Measurements from ENCODE around the gene ARPC3. TPM values are rescaled to one million over a fixed set of nuclear protein-coding genes. Genes with fewer than 3 reads are reported as not detected.

ARPC3 gene
- total RNA-seq, 4 donors from 2014 or later: 147 to 333 (median 310) TPM

DNA sequence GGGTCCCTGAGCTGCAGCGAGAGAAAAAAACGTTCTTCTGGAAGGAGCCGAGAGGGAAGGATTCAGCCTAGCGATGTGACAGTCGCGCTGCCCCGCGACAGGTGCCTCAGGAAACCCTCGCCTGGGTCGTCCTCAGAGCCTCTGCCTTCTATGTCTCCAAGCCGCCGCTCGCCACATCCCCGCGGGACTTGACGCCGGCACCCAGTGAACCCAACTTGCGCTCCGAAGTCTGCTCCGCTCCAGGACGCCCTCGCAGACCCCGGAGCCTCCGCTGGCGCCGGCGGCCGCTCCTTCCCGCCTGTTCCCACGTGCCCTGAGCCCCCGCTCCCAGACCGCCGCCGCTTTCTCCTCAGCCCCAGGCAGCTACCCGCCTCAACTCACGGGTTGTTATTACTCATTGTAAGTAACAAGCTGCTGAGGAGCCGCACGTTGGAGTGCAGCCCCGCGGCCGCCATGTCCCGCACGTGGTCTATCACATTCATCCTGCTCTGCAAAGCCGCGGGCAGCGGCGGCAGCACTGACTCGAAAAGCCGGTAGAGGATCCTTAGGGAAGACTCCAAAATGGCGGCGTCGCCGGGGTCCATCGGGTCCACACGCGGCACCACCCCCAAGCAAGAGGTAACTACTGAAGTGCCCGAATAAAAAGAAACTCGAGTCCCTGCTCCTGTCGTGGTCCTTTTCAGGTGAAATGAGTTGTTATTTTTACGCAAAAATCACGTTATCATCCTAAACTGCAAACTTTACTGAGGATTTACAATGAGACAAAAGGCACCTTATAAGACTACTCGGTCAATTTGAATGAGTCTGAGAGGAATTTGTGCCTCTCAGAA, 46.8 kb downstream of the ARPC3 start, which contains the start of gene ANAPC7:
TSS of gene ANAPC7 (minus strand) at position 563 of the 830 bp plus-strand sequence. CDS start at position 482, 81 bp downstream.
- Histone ChIP-seq H3K27me3 (no peaks in the 10 kb centered on the region), H3K27ac (peak within 1 kb of the TSS; percentile 91 to 96 (median 92)), H3K4me1 (peaks cover 0 to 42% (median 9%) of the 10 kb centered on the region in 3 donors), H3K36me3 (peaks cover 0 to 22% of the 10 kb centered on the region in 2 donors), H3K9me3 (no peaks in the 10 kb centered on the region), H3K4me3 (peak within 1 kb of the TSS; percentile 66 to 96)
- WGBS, 2 donors (ENCODE audit: low coverage in 1 of 2): 0% methylated on average over 14 to 16 of the region's 62 CpGs
- peak; percentile 81 for TF ChIP-seq POLR2AphosphoS5 (IDR thresholded peaks at IDR 0.05)
- TF ChIP-seq EP300 (IDR thresholded peaks at IDR 0.05): no peak
- peak; percentile 32 to 41 for TF ChIP-seq POLR2A (IDR thresholded peaks at IDR 0.05)
- ATAC-seq: peak; percentile 97

Small RNA genes within 50 kb of the gene (small RNA-seq; reads per million reads assigned to genes)
- 0 reads per million in 4 donors for gene RF00278

Other genes with a start within 250 kb of the ARPC3 start
- 100 to 1,000 TPM; 118 to 233 (median 163) TPM for gene ATP2A2, start 169.1 kb downstream of the ARPC3 start, total RNA-seq
- gene ANAPC7, start 46.6 kb downstream of the ARPC3 start, total RNA-seq: 10 to 100 TPM; 40.4 to 50.1 (median 46.2) TPM
- gene GPN3, start 17.9 kb upstream of the ARPC3 start, total RNA-seq: 10 to 100 TPM; 11.8 to 42.2 (median 21.5) TPM
- 1 to 10 TPM; 5.1 to 9.8 (median 6.1) TPM for gene FAM216A, start 18.5 kb upstream of the ARPC3 start, total RNA-seq
- gene VPS29, start 51.8 kb upstream of the ARPC3 start, total RNA-seq: 100 to 1,000 TPM; 101 to 184 (median 159) TPM
- gene RAD9B, start 52.0 kb upstream of the ARPC3 start, total RNA-seq: 1 to 10 TPM; 1.1 to 5.1 (median 1.9) TPM
- 10 to 100 TPM; 37.5 to 48.6 (median 41.9) TPM for gene PPTC7, start 133.0 kb upstream of the ARPC3 start, total RNA-seq
- 10 to 100 TPM; 19.4 to 32.5 (median 30.5) TPM for gene TCTN1, start 163.8 kb upstream of the ARPC3 start, total RNA-seq
- 10 to 100 TPM in 1 of 4 donors, 1 to 10 TPM in 3; 1.4 to 12.0 (median 8.1) TPM for gene HVCN1, start 238.8 kb upstream of the ARPC3 start, total RNA-seq